HG03558 (cell line): ENCODE data around the gene ATP5F1E.

Experiments used
- ATAC-seq: cut with Tn5 transposase; IDR thresholded peaks from one replicate; pipeline ENCODE4 v1.9.1; 2021; ENCODE audit warnings: moderate number of reproducible peaks; ENCODE audit not compliant: unreplicated experiment; ENCODE audit errors: extremely low read depth

ATP5F1E gene

GRCh38 chr20:58978351-58979190, 53.6 kb downstream of the ATP5F1E start:
- no peak for ATAC-seq

GRCh38 chr20:58976061-58976730, 55.9 kb downstream of the ATP5F1E start:
- peak; percentile 32 for ATAC-seq
